ENCODE data around the gene MLLT3.

GRCh38 chr9:20331095-20331685, 291.1 kb downstream of the MLLT3 start:
- TF ChIP-seq POLR2A (IDR thresholded peaks at IDR 0.05) (no peak), CTCF (IDR thresholded peaks at IDR 0.05) (no peak), EP300 (IDR thresholded peaks at IDR 0.05) (no peak)
